HG03060 (cell line): ENCODE measurements around the gene GALNT9.
"Not testable (repeated sequence)": the region's sequence is repeated elsewhere in the genome, so short reads cannot be mapped to it uniquely, and the experiment has no call there.

Source experiments
- ATAC-seq: cut with Tn5 transposase; IDR thresholded peaks from one replicate; pipeline ENCODE4 v1.9.1; 2021; ENCODE audit warnings: low read depth, moderate number of reproducible peaks; ENCODE audit not compliant: unreplicated experiment

GALNT9 gene

DNA sequence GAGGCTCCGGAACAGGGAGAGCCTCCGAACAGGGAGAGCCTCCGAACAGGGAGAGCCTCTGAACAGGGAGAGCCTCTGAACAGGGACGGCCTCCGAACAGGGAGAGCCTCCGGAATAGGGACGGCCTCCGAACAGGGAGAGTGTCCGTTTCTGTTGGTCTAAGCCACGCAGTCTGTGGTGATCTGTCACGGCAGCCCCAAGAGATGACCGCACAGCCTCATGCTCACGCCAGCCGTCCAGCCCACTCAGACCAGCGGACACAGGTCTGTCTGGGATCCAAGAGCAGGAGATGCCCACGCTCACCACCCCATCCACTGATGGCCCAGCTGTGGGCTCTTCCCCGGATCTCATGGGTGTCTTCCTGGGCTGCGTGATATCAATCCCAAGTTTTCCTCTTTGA is 33.3 kb downstream of the GALNT9 start:
- ATAC-seq, result no peak

DNA sequence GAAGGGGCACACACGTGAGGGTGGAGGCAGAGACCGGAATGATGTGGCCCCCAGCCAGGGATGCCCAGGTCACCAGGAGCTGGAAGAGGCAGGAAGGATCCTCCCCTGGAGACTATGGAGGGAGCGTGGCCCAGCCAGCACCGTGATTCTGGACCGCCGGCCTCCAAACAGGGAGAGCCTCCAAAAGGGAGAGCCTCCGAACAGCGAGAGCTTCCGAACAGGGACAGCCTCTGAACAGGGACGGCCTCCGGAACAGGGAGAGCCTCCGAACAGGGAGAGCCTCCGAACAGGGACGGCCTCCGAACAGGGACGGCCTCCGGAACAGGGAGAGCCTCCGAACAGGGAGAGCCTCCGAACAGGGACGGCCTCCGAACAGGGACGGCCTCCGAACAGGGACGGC is 33.8 kb downstream of the GALNT9 start:
- ATAC-seq, result not testable (repeated sequence)

DNA sequence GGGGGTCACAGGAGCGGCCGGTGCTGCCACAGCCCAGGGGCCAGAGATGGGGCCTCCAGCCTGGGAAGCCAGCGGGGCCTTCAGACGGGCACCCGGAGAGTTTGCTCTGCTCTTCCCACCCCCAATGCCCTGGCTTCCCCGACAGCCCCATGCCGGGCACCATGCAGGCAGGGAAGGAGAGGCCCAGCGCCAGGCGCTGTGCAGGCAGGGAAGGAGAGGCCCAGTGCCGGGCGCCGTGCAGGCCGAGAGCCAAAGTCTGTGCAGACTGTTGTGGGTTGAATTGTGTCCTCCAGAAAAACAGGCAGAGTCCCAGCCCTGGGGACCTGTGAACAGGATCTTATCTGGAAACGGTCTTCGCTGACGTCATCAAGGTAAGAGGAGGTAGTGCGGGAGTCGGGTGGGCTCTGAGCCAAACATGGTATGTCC is 34.3 kb downstream of the GALNT9 start:
- ATAC-seq, result no peak

DNA sequence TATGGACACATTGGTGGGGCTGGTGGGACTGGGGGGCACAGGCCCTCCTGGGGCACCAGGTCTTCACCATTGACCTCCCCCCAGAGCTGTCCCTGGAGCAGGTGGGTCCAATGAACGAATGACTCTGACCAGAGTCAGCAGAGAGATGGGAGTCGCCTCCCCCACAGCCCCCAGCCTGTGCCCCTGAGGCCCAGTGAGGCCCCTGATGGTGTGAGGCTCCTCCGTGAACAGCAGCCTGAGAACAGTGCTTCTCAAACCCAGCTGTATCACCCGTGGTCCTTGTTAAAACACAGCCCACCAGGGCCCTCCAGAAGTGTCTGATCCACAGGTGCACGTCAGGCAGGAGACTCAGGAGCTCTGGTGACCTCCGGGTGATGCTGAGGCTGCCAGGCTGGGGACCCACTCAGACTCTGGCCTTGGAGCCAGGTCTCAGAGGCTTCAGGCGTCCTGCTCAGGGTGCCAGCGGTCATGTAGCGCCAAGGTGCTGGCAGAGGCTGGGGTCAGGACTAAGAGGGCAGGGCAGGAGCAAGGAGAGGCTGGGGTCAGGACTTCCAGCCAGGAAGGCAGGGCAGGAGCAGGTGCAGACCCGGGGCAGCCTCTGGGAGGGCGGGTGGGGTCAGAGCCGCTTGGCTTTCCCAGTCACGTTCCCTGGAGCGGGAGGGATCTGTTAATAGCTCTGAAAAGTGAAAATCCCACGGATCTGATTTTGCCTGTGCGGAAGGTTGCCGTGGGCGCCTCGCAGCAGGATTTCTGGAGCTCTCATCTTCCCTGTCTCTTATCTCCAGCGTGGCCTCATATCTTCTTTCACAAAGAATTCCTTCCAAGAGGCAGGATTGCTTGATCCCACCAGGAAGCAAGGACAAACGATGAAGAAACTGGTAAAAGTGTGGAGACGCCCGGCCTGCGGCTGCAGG is 35.0 kb downstream of the GALNT9 start:
- no peak for ATAC-seq

DNA sequence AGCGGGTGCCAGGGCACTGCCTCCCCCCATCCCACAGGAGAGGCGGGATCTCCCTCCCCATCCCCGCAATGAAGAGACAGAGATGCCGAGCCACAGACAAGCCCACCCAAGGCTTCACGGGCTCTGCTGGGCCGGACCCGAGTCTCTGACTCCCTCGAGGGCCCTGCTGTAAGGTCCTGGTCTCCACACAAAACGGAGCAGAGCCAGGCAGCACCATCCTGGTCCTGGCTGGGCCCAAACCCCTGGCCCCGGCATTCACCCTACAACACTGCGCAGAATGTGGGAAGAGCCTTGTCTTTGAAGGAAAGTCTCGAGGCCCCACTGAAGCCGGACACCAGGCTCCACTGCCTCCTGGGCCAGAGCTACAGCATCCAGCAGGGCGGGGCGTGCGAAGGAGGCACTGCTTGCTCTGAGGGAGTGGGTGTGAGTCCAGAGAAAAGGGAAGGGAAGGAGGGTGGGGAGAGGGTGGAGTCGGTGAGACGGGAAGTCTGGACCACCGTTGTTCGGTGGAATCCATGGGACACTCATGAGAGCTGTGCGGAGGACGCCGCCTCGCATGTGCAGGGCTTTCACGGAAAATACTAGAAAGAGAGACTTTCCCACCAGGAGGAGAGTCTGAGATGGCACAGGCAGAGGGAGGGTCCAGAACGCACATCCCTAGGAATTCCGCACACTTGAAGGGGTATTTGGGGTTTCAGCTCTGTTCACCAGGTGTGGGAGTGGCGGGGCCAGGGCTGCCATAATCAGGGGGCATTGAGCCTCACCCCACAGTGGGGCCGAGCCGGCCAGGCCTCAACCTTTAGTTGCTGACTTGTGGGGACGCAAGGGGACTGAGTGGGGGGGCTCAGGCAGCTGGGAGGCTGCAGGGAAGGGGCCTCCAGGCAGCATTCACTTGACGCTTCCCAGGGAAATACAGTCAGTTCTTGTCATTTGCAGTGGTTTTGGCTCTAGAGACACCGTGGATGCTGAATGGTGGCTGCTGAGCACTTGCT is 36.8 kb downstream of the GALNT9 start:
- no peak for ATAC-seq

DNA sequence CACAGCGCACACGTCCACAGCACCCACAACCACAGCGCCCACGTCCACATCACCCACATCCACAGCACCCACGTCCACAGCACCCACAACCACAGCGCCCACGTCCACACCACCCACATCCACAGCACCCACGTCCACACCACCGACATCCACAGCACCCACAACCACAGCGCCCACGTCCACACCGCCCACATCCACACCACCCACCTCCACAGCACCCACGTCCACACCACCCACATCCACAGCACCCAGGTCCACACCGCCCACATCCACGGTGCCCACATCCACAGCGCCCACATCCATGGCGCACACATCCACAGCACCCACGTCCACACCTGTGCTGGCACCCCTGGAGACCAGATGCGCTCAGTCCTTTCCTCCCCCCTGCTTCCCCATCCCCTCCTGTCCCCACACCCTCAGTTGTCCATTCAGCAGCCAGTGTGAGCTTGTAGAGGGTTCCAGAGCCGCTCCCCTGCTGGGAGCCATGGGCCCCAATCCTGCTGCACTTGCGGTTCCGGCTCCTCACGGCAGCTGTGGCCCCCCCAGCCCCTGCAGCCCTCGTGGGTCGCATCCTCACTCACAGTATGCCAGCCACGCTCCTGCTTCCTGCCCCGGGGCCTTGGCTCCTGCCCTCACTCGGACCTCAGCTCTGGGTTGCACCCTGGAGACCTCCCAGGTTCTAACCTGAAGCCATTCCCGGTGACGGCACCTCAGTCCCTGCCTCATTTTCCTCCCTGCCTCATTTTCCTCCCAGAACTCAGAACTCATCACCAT is 37.8 kb downstream of the GALNT9 start:
- ATAC-seq, result no peak

DNA sequence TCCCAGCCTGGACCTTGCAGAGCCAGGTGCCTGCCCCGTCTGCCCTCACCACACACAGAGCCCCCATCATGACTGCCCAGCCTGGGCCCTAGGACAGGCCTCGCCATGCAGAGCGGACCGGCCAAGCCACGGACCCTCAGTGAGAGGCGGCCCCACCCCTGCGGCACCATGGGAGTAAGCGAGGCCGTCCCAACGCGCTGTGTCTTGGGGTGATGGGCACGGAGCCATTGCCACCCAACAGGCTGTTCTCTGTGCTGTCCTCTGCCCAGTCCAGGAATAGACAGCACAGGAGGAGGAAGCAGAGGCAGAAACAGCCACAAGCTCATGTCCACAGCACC is 39.2 kb downstream of the GALNT9 start:
- no peak for ATAC-seq

DNA sequence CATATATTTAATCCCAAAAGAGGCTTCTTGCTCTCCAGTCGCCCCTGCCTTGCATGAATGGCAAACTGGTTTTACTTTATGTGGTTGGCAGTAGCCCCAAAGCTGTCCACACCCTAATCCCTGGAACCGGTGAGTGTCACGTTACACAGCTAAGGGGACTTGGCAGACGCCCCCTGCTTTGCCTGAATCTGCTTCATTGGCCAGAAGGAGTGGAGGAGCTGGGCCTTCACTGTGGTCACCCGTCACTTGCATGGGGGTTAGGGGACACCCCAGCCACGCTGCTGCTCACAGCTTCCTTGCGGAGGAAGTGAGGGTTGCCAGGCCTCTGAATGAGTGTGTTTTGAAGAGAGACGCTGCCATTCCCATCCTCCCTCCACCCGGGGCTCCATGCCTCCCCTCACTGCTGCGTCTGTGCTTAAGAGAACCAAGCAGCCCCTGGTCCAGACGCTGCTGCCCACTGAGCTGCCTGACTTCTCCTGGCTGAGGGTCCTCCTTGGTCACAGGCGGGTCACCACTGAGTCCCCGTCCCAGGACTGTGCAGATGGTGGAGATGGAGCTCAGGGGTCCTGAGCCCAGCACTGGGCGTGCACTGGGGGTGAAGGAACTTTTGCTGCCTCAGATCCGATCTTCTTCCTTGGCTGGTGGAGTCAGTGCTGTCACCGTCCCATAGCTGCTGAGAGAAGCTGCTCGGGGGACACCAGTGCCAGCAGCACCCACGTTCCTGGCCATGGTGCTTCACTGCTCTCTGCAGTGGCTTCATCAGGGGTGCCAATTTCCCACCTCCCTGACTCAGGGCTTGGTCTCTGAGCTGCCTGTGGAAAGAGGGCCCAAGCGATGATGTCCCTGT is 39.8 kb downstream of the GALNT9 start:
- ATAC-seq, result no peak

DNA sequence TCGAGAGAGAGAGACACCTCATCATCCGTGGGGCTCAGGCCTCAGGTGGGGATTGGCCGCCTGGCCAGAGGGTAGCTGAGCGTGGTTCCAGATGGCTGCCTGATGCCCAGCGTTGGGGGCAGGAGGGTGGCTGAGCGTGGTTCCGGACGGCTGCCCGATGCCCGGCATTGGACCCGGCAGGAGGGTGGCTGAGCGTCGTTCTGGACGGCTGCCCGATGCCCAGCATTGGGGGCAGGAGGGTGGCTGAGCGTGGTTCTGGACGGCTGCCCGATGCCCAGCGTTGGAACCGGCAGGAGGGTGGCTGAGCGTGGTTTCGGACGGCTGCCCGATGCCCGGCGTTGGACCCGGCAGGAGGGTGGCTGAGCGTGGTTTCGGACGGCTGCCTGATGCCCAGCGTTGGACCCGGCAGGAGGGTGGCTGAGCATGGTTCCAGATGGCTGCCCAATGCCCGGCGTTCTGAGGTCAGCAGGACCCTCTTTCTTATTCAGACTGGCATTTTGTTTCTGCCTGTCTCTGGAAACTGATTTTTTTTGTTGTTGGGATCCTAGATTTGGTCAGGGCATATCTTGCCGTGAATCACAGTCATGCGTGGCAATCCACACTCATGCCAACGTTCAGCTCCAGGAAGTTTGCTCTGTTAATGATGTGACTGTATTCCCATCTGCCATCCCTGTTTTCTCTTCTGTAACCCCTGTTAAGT is 40.7 kb downstream of the GALNT9 start:
- ATAC-seq, result no peak

DNA sequence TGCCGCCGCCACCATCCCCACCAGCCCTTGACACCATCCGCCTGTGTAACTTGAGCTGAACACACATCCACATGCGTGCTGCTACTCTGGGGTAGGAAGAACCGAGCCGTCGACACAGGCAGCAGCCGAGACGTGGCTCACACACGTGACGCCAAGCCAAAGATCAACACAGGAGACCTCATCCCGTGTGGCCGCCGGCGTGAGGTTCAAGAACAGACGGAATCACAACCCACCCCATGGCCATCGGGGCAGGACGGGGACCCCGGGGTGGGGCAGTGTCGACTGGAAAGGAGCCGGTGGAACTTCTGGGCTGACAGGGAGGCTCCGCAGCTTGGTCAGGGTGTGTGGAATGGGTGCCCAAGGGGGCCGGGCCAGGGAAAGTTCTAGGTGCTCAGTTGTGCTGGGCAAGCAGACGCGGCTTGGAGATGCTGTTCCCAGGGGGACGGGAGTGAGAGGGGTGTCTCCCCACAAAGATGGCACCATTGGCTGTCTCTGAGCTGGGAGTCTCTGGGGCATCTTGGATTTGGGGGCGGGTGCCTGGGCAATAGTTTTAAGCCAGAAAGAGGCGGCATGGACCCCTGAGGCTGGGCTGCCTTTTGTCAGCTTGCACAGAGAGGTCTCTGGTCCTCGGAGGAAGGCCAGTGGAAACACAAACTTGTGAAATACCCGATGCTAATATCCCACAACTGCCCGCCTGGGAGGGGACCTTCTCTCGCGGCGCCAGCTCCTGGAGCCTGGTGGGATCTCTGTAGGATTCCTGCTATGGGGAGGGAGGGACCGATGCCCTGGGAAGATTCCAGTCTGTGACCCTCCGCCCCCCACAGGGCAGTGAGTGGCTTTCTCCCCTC is 41.8 kb downstream of the GALNT9 start:
- ATAC-seq, result no peak

DNA sequence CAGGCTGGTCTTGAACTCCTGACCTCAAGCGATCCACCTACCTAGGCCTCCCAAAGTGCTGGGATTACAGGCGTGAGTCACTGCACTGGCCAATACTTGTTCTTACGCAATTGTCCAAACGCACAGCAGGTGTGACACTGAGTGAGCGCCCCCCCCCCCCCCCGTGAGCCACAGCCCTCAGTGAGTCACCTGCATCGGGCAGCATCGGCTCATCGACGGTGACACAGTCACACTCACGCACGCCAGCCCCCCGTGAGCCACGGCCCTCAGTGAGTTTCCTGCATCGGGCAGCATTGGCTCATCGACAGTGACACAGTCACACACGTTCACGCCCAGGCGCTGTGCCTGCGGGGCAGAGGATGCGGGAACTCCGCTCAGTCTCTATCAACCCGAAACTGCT is 42.5 kb downstream of the GALNT9 start:
- ATAC-seq, result no peak

DNA sequence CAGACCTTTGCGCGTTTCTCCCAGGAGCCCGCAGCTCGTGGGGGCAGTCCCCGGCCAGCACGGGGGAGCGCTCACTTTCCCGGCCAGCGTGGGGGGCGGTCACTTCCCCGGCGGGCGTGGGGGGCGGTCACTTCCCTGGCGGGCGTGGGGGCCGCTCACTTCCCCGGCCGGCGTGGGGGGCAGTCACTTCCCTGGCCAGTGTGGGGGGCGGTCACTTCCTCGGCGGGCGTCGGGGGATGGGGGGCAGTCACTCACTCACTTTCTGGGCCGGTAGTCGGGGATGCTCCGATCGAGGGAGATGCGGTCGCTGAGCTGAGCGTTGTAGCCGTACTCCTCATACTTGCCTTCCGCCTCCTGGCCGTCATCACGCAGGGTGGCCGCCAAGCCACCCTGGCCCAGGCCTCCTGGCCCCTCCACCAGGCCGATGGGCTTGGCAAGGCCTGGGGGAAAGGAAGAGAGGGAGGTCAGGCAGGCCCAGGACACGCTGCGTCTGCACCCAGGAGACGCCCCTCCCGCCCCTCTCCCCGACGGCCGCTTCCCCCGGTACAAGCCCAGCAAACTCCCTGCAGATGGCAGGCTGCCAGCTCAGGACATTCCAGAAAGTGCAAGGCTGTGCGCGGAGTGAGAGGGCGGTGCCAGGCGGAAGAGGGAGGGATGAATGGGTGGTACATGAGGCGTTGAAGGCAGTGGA is 43.3 kb downstream of the GALNT9 start:
- no peak for ATAC-seq

DNA sequence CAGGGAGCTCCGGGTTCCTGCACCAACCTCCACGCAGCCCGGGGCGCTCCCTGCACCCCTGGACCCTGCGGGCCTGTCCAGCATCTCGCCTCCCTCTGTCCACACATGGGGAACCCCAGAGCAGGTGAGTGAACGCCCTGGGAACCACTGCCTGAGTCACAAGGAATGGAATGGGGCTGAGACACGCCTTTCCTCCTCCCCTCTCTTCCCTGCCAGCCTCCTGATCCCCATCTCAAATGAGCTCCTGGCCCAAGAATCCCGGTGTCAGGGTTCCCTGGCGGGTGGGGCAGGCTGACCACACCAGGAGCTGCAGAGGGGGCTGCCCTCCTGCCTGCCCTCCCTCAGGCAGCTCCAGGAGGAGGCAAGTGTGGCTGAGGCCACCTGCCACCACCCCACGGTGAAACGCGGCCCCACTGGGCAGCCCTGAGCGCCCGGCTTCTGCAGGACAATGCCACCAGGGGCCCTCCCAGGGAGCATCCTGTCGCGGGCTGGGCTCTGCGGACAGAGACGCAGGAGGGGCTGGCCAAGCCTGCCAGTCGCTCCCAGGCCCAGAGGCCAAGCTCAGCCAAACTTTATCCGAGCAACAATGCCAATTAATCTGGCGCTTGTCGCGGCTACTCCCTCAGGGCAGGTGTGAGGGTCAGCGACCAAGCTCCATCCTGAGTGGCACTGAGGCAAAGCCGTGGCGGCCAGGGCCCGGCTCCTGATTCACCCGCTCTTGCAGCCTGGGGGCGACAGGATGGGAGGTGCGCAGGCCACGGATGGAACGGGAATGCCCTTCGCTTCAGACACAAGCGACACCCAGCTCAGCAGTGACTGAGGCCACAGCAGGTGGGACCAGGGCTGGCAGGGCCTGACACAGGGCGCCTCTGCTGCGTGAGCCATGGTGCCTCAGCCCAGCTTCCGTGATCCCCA is 44.3 kb downstream of the GALNT9 start:
- no peak for ATAC-seq

DNA sequence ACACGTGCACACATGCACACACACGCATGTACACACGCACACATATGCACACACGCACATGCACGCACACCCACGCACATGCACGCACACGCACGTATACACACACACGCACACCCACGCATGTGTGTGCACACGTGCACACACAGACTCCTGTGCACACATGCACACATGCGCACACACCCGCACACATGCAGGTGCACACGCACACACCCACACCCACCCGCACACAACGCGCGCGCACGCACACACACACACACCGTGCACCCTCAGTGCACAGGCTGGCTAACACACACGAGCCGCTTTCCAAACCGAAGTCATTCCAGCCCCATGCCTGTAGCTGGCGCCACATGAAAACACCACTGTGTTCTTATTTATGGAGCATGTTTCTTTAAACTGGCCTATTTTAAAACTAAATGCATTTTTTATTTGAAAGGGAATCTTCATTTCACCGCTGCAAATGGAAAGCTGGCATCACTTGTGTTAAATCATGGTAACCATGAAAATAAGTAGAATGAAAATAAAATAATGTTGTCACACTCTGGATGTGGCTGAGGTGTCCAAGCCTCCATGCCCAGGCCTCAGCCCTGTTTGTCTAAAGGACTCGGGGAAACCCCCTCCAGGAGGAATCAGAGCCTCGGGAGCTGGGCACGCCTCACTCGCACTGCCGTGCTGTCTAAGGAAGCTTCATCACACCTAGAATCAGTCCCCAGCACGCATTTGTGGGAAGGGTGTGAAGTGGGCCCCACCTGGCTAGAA is 45.1 kb downstream of the GALNT9 start:
- no peak for ATAC-seq

DNA sequence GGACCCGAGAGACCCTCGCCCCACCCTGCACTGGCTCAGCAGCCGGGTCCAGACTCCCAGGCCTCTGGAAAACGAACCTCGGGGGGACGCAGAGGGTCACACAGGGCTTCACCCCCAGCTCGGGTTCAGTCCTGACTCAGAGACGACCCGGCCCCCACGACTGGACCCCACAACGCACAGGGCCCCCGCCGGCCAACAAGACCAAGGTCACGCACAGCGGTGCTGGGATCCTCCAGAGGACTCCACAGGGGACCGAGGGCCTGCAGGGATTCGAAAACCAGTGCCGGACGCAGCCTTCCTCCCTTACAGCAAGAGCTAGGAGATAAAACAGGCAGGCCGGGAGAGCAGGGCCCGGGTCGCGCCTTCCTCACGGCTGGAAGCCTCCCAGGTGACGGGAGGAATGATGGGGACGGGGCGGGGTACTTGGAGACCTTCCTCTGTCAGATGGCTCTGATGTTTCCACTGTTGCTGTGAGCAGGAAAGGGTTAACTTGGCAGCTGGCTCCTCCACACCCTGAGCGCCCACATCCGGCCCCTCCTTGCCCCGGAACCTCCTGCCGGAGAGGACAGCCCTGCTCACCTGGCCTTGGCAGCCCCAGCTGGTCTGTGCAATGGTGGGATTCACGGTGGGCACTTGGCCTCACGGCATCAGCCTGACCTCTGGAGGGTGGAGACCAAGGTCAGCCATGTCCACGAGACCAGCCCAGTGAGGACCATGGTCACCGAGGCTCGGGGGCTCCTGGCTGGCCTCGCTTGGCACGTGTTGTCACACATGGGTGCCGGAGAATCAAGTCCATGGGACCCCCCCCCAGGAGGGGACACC is 46.2 kb downstream of the GALNT9 start:
- ATAC-seq, result no peak
